ENCODE results near the gene MAST2.
"Not testable (repeated sequence)": the region's sequence is repeated elsewhere in the genome, so short reads cannot be mapped to it uniquely, and the experiment has no call there.

Gene MAST2

GRCh38 chr1:45857101-45857700 is 53.8 kb downstream of the MAST2 start:
- no peak for DNase-seq (ENCODE audit: low read depth)
- TF ChIP-seq, protein P1, sequence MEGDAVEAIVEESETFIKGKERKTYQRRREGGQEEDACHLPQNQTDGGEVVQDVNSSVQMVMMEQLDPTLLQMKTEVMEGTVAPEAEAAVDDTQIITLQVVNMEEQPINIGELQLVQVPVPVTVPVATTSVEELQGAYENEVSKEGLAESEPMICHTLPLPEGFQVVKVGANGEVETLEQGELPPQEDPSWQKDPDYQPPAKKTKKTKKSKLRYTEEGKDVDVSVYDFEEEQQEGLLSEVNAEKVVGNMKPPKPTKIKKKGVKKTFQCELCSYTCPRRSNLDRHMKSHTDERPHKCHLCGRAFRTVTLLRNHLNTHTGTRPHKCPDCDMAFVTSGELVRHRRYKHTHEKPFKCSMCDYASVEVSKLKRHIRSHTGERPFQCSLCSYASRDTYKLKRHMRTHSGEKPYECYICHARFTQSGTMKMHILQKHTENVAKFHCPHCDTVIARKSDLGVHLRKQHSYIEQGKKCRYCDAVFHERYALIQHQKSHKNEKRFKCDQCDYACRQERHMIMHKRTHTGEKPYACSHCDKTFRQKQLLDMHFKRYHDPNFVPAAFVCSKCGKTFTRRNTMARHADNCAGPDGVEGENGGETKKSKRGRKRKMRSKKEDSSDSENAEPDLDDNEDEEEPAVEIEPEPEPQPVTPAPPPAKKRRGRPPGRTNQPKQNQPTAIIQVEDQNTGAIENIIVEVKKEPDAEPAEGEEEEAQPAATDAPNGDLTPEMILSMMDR (conservative IDR thresholded peaks at IDR 0.05; ENCODE audit: low read depth, low read length): no peak
- no peak overlapping the region for H3K4me3 ChIP-seq (ENCODE audit: low read length)

DNA sequence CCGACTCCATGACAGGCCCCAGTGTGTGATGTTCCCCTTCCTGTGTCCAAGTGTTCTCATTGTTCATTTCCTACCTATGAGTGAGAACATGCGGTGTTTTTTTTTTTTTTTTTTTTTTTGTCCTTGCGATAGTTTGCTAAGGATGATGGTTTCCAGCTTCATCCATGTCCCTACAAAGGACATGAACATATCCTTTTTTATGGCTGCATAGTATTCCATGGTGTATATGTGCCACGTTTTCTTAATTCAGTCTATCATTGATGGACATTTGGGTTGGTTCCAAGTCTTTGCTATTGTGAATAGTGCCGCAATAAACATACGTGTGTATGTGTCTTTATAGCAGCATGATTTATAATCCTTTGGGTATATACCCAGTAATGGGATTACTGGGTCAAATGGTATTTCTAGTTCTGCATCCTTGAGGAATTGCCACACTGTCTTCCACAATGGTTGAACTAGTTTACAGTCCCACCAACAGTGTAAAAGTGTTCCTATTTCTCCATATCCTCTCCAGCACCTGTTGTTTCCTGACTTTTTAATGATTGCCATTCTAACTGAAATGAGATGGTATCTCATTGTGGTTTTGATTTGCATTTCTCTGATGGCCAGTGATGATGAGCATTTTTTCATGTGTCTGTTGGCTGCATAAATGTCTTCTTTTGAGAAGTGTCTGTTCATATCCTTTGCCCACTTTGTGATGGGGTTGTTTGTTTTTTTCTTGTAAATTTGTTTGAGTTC is 54.5 kb downstream of the MAST2 start:
- DNase-seq (ENCODE audit: low read depth); H3K4me3 ChIP-seq (ENCODE audit: low read length): not testable (repeated sequence)

DNA sequence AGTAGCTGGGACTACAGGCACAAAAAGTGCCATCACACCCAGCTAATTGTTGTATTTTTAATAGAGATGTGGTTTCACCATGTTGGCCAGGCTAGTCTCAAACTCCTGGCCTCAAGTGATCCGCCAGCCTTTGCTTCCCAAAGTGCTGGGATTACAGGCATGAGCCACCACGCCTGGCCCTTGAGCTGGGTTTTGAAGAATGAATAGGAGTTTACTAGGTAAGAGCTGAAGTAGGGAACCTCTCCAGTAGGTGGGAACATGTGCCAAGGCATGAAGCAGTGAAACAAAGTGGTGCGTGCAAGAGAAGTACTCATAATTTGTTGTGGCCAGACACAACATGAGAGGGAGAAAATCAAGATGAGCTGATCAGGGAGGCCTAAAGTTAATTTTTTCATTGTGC is 55.8 kb downstream of the MAST2 start:
- no peak for DNase-seq (ENCODE audit: low read depth)
- no peak overlapping the region for H3K4me3 ChIP-seq (ENCODE audit: low read length)
- TF ChIP-seq, protein P1 (conservative IDR thresholded peaks at IDR 0.05; ENCODE audit: low read depth, low read length): no peak

GRCh38 chr1:45862008-45862407 is 58.6 kb downstream of the MAST2 start:
- H3K4me3 ChIP-seq (ENCODE audit: low read length): no peak overlapping the region
- TF ChIP-seq, protein P1 (conservative IDR thresholded peaks at IDR 0.05; ENCODE audit: low read depth, low read length): no peak
- DNase-seq (ENCODE audit: low read depth): no peak

DNA sequence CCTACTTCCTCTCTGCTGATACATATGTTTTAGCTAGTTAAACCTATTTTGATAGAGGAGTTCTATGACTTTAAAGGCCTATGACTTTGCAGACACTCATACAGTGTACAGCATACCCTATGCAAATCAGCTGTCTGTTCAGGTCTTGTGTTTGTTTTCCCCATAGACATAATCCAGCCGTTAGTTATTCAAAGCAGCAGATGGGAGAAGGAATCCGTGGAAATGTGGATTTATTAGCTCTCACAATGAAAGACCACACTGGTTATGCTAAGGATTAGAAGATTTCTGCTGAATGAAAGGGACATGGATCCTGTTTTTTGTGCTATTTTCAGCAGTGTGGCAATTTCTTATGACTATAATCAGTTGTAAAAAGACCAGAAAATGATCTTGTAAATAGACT is 59.8 kb downstream of the MAST2 start:
- DNase-seq (ENCODE audit: low read depth): no peak
- TF ChIP-seq, protein P1 (conservative IDR thresholded peaks at IDR 0.05; ENCODE audit: low read depth, low read length): no peak
- no peak overlapping the region for H3K4me3 ChIP-seq (ENCODE audit: low read length)

GRCh38 chr1:45864167-45865106 is 61.0 kb downstream of the MAST2 start:
- peak overlapping the region; percentile 35 for H3K4me3 ChIP-seq (ENCODE audit: low read length)
- no peak for DNase-seq (ENCODE audit: low read depth)

More at GRCh38 chr1:45864167-45865106, 61.0 kb downstream of the MAST2 start:
- TF ChIP-seq, protein P1 (conservative IDR thresholded peaks at IDR 0.05; ENCODE audit: low read depth, low read length): no peak

All from retinal pigment epithelial cell (primary cell).